Suprapubic skin (tissue), 3 donors: ENCODE results near the gene DOCK8.

Experiments used
- EP300 ChIP-seq: sonication (generic); formaldehyde crosslinking; IDR thresholded peaks from one replicate; pipeline ENCODE4 v1.6.1; 2017; ENCODE audit warnings: antibody characterized with exemption
- POLR2A ChIP-seq, 2 donors: fragments of 450-650 bp; IDR thresholded peaks; one replicate each; pipeline ENCODE4 v1.6.1; 2017; ENCODE audit warnings: antibody characterized with exemption in 2 of 2, mild to moderate bottlenecking in 2 of 2, moderate library complexity in 2 of 2
- TF ChIP-seq, protein P1 (sequence below), 2 donors: fragments of 200-600 bp in 1 of 2; fragments of 450-650 bp in 1 of 2; sonication (generic) in 1 of 2; IDR thresholded peaks; one replicate each; pipeline ENCODE4 v1.5.1; 2016 to 2019; ENCODE audit warnings: antibody characterized with exemption in 2 of 2, mild to moderate bottlenecking in 1 of 2, moderate library complexity in 1 of 2

DNA sequence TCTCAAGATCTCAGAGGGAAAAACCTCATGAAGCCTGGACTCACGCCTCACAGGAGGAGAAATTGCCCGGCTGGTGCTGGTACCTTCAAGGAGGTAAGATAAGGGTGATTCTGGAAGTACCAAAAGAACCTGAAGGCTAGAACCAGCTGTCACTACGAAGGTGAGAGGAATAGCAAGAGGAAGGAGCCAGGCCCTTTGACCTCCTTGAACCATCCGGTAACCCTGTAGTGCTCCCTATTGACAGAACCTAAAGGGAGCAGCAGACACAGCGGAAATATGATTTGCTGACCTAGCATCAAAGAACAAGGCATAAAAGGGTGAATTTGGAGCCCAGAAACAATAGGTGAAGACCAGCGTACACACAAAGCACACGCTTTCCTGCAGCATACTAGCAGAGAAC, 92.2 kb downstream of the DOCK8 start:
- TF ChIP-seq, protein P1, sequence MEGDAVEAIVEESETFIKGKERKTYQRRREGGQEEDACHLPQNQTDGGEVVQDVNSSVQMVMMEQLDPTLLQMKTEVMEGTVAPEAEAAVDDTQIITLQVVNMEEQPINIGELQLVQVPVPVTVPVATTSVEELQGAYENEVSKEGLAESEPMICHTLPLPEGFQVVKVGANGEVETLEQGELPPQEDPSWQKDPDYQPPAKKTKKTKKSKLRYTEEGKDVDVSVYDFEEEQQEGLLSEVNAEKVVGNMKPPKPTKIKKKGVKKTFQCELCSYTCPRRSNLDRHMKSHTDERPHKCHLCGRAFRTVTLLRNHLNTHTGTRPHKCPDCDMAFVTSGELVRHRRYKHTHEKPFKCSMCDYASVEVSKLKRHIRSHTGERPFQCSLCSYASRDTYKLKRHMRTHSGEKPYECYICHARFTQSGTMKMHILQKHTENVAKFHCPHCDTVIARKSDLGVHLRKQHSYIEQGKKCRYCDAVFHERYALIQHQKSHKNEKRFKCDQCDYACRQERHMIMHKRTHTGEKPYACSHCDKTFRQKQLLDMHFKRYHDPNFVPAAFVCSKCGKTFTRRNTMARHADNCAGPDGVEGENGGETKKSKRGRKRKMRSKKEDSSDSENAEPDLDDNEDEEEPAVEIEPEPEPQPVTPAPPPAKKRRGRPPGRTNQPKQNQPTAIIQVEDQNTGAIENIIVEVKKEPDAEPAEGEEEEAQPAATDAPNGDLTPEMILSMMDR (IDR thresholded peaks at IDR 0.05): no peak
- TF ChIP-seq POLR2A (IDR thresholded peaks at IDR 0.05) (no peak), EP300 (no peak)
